ENCODE results near the gene POLR1E. TPM values are rescaled to one million over a fixed set of nuclear protein-coding genes. Genes with fewer than 3 reads are reported as not detected.

Gene POLR1E
- total and polyA plus RNA-seq, 10 of the 15 experiments (the other 5 are each of a cell fraction or from before 2014, with no cell fraction given): 13.7 to 71.3 (median 50.4) TPM

DNA sequence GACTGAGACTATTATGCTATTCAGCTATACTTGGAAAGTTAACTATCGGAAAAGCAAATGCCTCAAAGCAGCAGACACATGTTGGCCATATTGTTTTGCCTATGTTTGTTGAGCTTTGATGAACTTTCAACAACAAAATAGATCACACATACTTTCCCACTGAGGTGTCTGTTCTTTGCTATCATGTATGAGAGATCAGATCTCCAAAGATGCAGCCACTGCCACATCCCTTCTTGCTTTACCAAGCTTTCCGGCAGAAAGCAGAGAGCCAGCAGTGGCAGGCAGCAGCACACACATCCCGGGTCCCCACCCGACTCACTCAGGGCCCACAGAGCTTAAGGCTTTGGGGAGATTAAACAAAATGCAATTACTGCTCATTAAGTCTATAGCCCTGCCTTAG is 39.3 kb upstream of the POLR1E start:
- no peak overlapping the region for H3K4me3 ChIP-seq
- no peaks in the 10 kb centered on the region for H3K27me3 ChIP-seq (replicated peaks in 1 of 2; ENCODE audit: control insufficient read depth in 2 of 2, insufficient read depth in 2 of 2, low read length in 1 of 2)
- WGBS (ENCODE audit: insufficient coverage, insufficient replicate concordance, low lambda C conversion rate, missing lambda C conversion rate): 100% methylated on average over 4 of the region's 4 CpGs
- no peak for DNase-seq (ENCODE audit: low read depth, low spot score)
- ChIA-PET RAD21 (ENCODE audit: unreplicated experiment) (no interaction called here), POLR2A (interaction anchor here (1.5 kb wide), 1 partner anchor 16 kb away, joined by 6 read pairs; no protein-coding TSS in a partner anchor), CTCF (no interaction called here), SMC1A (ENCODE audit: uncharacterized antibody, unreplicated experiment) (no interaction called here)
- ATAC-seq: no peak
- in situ Hi-C loops (cut with MboI): no loop called here
- intact Hi-C loops (cut with micrococcal nuclease; ENCODE audit: unreplicated experiment): no loop called here
- no peaks in the 10 kb centered on the region for H4K20me1 ChIP-seq (ENCODE audit: control insufficient read depth, insufficient read depth)
- peaks cover 15% of the 10 kb centered on the region for H3K79me2 ChIP-seq (ENCODE audit: control insufficient read depth, insufficient read depth, low read length)
- no peaks in the 10 kb centered on the region for H3K9me3 ChIP-seq (replicated peaks; ENCODE audit: control insufficient read depth, insufficient read depth, low read length)
- FAIRE-seq: no peak
- H2AFZ ChIP-seq (ENCODE audit: control insufficient read depth, low read depth, low read length): no peak overlapping the region
- BruUV-seq (replicated peaks): no TSS peak
- H3K9ac ChIP-seq (ENCODE audit: control insufficient read depth, insufficient read depth, low read length): no peak overlapping the region
- H3K27ac ChIP-seq (ENCODE audit: control insufficient read depth, insufficient read depth): no peak overlapping the region
- TF ChIP-seq RCOR1 (conservative IDR thresholded peaks at IDR 0.05; ENCODE audit: low read depth, low read length) (no peak), TBL1XR1 (IDR thresholded peaks at IDR 0.05; ENCODE audit: low read depth, low read length) (no peak), BCL11A (IDR thresholded peaks at IDR 0.05; ENCODE audit: low read depth, low read length) (no peak), ZNF207 (IDR thresholded peaks at IDR 0.05; ENCODE audit: borderline replicate concordance) (no peak), PAX5 (IDR thresholded peaks at IDR 0.05; ENCODE audit: borderline replicate concordance, low read depth, low read length) (no peak)
- TF ChIP-seq, protein P1, sequence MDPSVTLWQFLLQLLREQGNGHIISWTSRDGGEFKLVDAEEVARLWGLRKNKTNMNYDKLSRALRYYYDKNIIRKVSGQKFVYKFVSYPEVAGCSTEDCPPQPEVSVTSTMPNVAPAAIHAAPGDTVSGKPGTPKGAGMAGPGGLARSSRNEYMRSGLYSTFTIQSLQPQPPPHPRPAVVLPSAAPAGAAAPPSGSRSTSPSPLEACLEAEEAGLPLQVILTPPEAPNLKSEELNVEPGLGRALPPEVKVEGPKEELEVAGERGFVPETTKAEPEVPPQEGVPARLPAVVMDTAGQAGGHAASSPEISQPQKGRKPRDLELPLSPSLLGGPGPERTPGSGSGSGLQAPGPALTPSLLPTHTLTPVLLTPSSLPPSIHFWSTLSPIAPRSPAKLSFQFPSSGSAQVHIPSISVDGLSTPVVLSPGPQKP (IDR thresholded peaks at IDR 0.05; ENCODE audit: low read depth, low read length): no peak
- H3K4me2 ChIP-seq (ENCODE audit: control insufficient read depth, insufficient read depth): no peak overlapping the region
- no peaks in the 10 kb centered on the region for H3K4me1 ChIP-seq (ENCODE audit: control insufficient read depth, insufficient read depth, low read length)
- H3K36me3 ChIP-seq (ENCODE audit: control insufficient read depth in 2 of 2, insufficient read depth in 2 of 2, low read length in 1 of 2): peaks cover 9 to 14% of the 10 kb centered on the region in 2 experiments

GRCh38 chr9:37447111-37447510 is 38.6 kb upstream of the POLR1E start:
- POLR2A ChIA-PET: no interaction called here
- H3K79me2 ChIP-seq (ENCODE audit: control insufficient read depth, insufficient read depth, low read length): peaks cover 19% of the 10 kb centered on the region
- TF ChIP-seq NR2C2 (IDR thresholded peaks at IDR 0.05; ENCODE audit: borderline replicate concordance, control insufficient read depth, insufficient read length, low read depth): no peak
- no peak for TF ChIP-seq SMARCA5 (IDR thresholded peaks at IDR 0.05)
- TF ChIP-seq MEF2B (IDR thresholded peaks at IDR 0.05; ENCODE audit: partially characterized antibody, poor library complexity, severe bottlenecking): no peak
- TF ChIP-seq MEF2A (IDR thresholded peaks at IDR 0.05; ENCODE audit: insufficient read depth, low read depth, low read length): no peak
- TF ChIP-seq NFXL1 (IDR thresholded peaks at IDR 0.05; ENCODE audit: borderline replicate concordance): no peak
- TF ChIP-seq ZNF207 (IDR thresholded peaks at IDR 0.05; ENCODE audit: borderline replicate concordance): no peak
- TF ChIP-seq PAX5 (IDR thresholded peaks at IDR 0.05; ENCODE audit: borderline replicate concordance, low read depth, low read length): no peak
- no peak for TF ChIP-seq USF1 (IDR thresholded peaks at IDR 0.05; ENCODE audit: borderline replicate concordance, extremely low read length, insufficient read depth, low read depth, low read length)
- no peak for TF ChIP-seq TCF3 (IDR thresholded peaks at IDR 0.05; ENCODE audit: borderline replicate concordance, insufficient read depth, low read depth, low read length)
- TF ChIP-seq E4F1 (IDR thresholded peaks at IDR 0.05; ENCODE audit: borderline replicate concordance, partially characterized antibody): no peak

More at GRCh38 chr9:37447111-37447510, 38.6 kb upstream of the POLR1E start:
- FAIRE-seq (no peak), DNase-seq (ENCODE audit: low read depth, low spot score) (no peak), ATAC-seq (no peak; the same call in 2 of the 3 replicates)
- in situ Hi-C loops (cut with MboI) (no loop called here), intact Hi-C loops (cut with micrococcal nuclease; ENCODE audit: unreplicated experiment) (no loop called here)
- SMC1A ChIA-PET (ENCODE audit: uncharacterized antibody, unreplicated experiment): interaction anchor here (1.1 kb wide), 1 partner anchor 13 kb away, joined by 3 read pairs; no protein-coding TSS in a partner anchor
- Histone ChIP-seq H3K27ac (ENCODE audit: control insufficient read depth, insufficient read depth) (no peak overlapping the region), H3K9ac (ENCODE audit: control insufficient read depth, insufficient read depth, low read length) (no peak overlapping the region), H3K4me2 (ENCODE audit: control insufficient read depth, insufficient read depth) (no peak overlapping the region), H4K20me1 (ENCODE audit: control insufficient read depth, insufficient read depth) (no peaks in the 10 kb centered on the region), H3K4me1 (ENCODE audit: control insufficient read depth, insufficient read depth, low read length) (no peaks in the 10 kb centered on the region), H3K27me3 (replicated peaks in 1 of 2; ENCODE audit: control insufficient read depth in 2 of 2, insufficient read depth in 2 of 2, low read length in 1 of 2) (no peaks in the 10 kb centered on the region), H3K9me3 (replicated peaks; ENCODE audit: control insufficient read depth, insufficient read depth, low read length) (no peaks in the 10 kb centered on the region), H3K4me3 (no peak overlapping the region), H3K36me3 (ENCODE audit: control insufficient read depth in 2 of 2, insufficient read depth in 2 of 2, low read length in 1 of 2) (peaks cover 1 to 9% of the 10 kb centered on the region in 2 experiments; a peak in 3 of 4 replicates), H2AFZ (ENCODE audit: control insufficient read depth, low read depth, low read length) (no peak overlapping the region)
- BruUV-seq (replicated peaks): no TSS peak
- RAD21 ChIA-PET (ENCODE audit: unreplicated experiment): no interaction called here
- CTCF ChIA-PET: no interaction called here

All from GM12878 (cell line).